HG03442 (cell line): ENCODE measurements around the gene UGT1A9.
"Not testable (repeated sequence)": the region's sequence is repeated elsewhere in the genome, so short reads cannot be mapped to it uniquely, and the experiment has no call there.

Experiments
- ATAC-seq: cut with Tn5 transposase; IDR thresholded peaks from one replicate; pipeline ENCODE4 v1.9.1; 2021; ENCODE audit warnings: mild to moderate bottlenecking, moderate library complexity; ENCODE audit not compliant: unreplicated experiment

The UGT1A9 gene

GRCh38 chr2:233711312-233712008 is 39.8 kb downstream of the UGT1A9 start:
- no peak for ATAC-seq

GRCh38 chr2:233712611-233713261 is 41.0 kb downstream of the UGT1A9 start, which contains the start of gene UGT1A5:
UGT1A5 (plus strand) TSS chr2:233712907; CDS start chr2:233712992, 85 bp downstream.
- ATAC-seq: no peak

- ATAC-seq: no peak
Observed at GRCh38 chr2:233713262-233713615, 41.5 kb downstream of the UGT1A9 start.

- no peak for ATAC-seq
Observed at GRCh38 chr2:233714121-233714520, 42.4 kb downstream of the UGT1A9 start.

GRCh38 chr2:233718552-233718951 is 46.9 kb downstream of the UGT1A9 start, which contains the start of gene UGT1A4:
UGT1A4 (plus strand) TSS chr2:233718736; CDS start chr2:233718821, 85 bp downstream.
- no peak for ATAC-seq

- ATAC-seq: no peak
Observed at GRCh38 chr2:233728723-233729301, 57.1 kb downstream of the UGT1A9 start, which contains the start of gene UGT1A3. UGT1A3 (plus strand) TSS chr2:233729042; CDS start chr2:233729127, 85 bp downstream.

- ATAC-seq: not testable (repeated sequence)
Observed at GRCh38 chr2:233736868-233737653, 65.4 kb downstream of the UGT1A9 start.

- ATAC-seq: no peak
Observed at GRCh38 chr2:233740870-233741269, 69.2 kb downstream of the UGT1A9 start.

GRCh38 chr2:233743464-233744259 is 72.0 kb downstream of the UGT1A9 start:
- no peak for ATAC-seq

- ATAC-seq: no peak
Observed at GRCh38 chr2:233745073-233745755, 73.5 kb downstream of the UGT1A9 start.

GRCh38 chr2:233745838-233746237 is 74.1 kb downstream of the UGT1A9 start:
- not testable (repeated sequence) for ATAC-seq

GRCh38 chr2:233746475-233747282 is 75.0 kb downstream of the UGT1A9 start:
- no peak for ATAC-seq

GRCh38 chr2:233747283-233747544 is 75.5 kb downstream of the UGT1A9 start:
- ATAC-seq: no peak

- ATAC-seq: not testable (repeated sequence)
Observed at GRCh38 chr2:233750689-233751088, 79.0 kb downstream of the UGT1A9 start.

- not testable (repeated sequence) for ATAC-seq
Observed at GRCh38 chr2:233751212-233752009, 79.7 kb downstream of the UGT1A9 start.

GRCh38 chr2:233754872-233755611 is 83.3 kb downstream of the UGT1A9 start:
- ATAC-seq: no peak

GRCh38 chr2:233756429-233757081 is 84.9 kb downstream of the UGT1A9 start:
- ATAC-seq: no peak
